Sigmoid colon (tissue), 7 donors: ENCODE data around the gene ENTPD5. TPM values are rescaled to one million over a fixed set of nuclear protein-coding genes. Genes with fewer than 3 reads are reported as not detected.

Experiments used
- DNase-seq: peaks from one replicate; pipeline ENCODE4 v3.0.0-alpha.2; 2019
- H3K27ac ChIP-seq, 4 donors: fragments of 200-600 bp; sonication (generic); one replicate each; pipeline ENCODE4 v1.5.1; 2016 to 2019; ENCODE audit warnings: mild to moderate bottlenecking in 1 of 4
- H3K27me3 ChIP-seq, 3 donors: fragments of 200-600 bp; sonication (generic); one replicate each; pipeline ENCODE4 v1.5.1; 2019; ENCODE audit warnings: mild to moderate bottlenecking in 1 of 3
- H3K36me3 ChIP-seq, 4 donors: fragments of 200-600 bp; sonication (generic); one replicate each; pipeline ENCODE4 v1.5.1; 2016 to 2019
- H3K4me1 ChIP-seq, 4 donors: fragments of 200-600 bp; sonication (generic); one replicate each; pipeline ENCODE4 v1.5.1; 2017 to 2019
- H3K4me3 ChIP-seq, 4 donors: fragments of 200-600 bp; sonication (generic); one replicate each; pipeline ENCODE4 v1.5.1; 2017 to 2019; ENCODE audit warnings: mild to moderate bottlenecking in 2 of 4, moderate library complexity in 1 of 4
- H3K9me3 ChIP-seq, 4 donors: fragments of 200-600 bp in 3 of 4; sonication (generic) in 3 of 4; one replicate each; pipeline versions ENCODE4 v1.5.1 to v1.6.1; 2013 to 2019
- EP300 ChIP-seq, 4 donors: sonication (generic); formaldehyde crosslinking; IDR thresholded peaks; one replicate each; pipeline ENCODE4 v1.6.1; 2017; ENCODE audit warnings: antibody characterized with exemption in 4 of 4
- POLR2A ChIP-seq, 2 donors: fragments of 450-650 bp; IDR thresholded peaks; one replicate each; pipeline ENCODE4 v1.6.1; 2016; ENCODE audit warnings: antibody characterized with exemption in 2 of 2, mild to moderate bottlenecking in 2 of 2, moderate library complexity in 2 of 2
- POLR2AphosphoS5 ChIP-seq, 4 donors: sonication (generic); formaldehyde crosslinking; IDR thresholded peaks; one replicate each; pipeline ENCODE4 v1.6.1; 2017; ENCODE audit warnings: antibody characterized with exemption in 4 of 4
- WGBS, 2 donors: extraction: QIAGEN DNeasy Blood & Tissue Kit; methylation state at CpG; one replicate each; pipeline ENCODE4 v1.1.7; 2013; 5-methylcytosine and 5-hydroxymethylcytosine counted together
- intact Hi-C: fragments of 100-400 bp; cut with DNase I; formaldehyde crosslinking; loops from one replicate; pipeline ENCODE4 v1.15.1; 2023
- polyA plus RNA-seq, 3 donors: library from polyadenylated mRNA; stranded (reverse); fragments of 200-250 nt; gene quantifications; one replicate each; pipeline ENCODE4 v1.2.3, GENCODE V29; 2013
- small RNA-seq, 3 donors: library from RNA; depleted of rRNA; stranded (forward); fragments of <200 nt; gene quantifications; one replicate each; pipeline ENCODE3, GENCODE V24; 2016
- total RNA-seq, 4 donors: library from RNA; depleted of rRNA; stranded (reverse); fragments of >200 nt; gene quantifications; one replicate each; pipeline ENCODE4 v1.1.0, GENCODE V29; 2016
- TF ChIP-seq, protein P1 (sequence below), 4 experiments: fragments of 450-650 bp in 3 of 4; fragments of 200-600 bp in 1 of 4; IDR thresholded peaks; one replicate each; pipeline ENCODE4 v1.5.1; 2016 to 2019; ENCODE audit warnings: antibody characterized with exemption in 4 of 4, mild to moderate bottlenecking in 3 of 4, moderate library complexity in 2 of 4
- donor health status: healthy with polysubstance abuse.
- donor health status: Bipolar disorder and iron deficiency.
- donor health status: healthy.

The ENTPD5 gene
- total and polyA plus RNA-seq, 7 donors: 8.0 to 35.5 (median 11.1) TPM

- intact Hi-C loops: no loop called here
- H3K4me3 ChIP-seq: no peak overlapping the region
- no peaks in the 10 kb centered on the region for H3K27me3 ChIP-seq
- H3K4me1 ChIP-seq: no peaks in the 10 kb centered on the region
- TF ChIP-seq, protein P1, sequence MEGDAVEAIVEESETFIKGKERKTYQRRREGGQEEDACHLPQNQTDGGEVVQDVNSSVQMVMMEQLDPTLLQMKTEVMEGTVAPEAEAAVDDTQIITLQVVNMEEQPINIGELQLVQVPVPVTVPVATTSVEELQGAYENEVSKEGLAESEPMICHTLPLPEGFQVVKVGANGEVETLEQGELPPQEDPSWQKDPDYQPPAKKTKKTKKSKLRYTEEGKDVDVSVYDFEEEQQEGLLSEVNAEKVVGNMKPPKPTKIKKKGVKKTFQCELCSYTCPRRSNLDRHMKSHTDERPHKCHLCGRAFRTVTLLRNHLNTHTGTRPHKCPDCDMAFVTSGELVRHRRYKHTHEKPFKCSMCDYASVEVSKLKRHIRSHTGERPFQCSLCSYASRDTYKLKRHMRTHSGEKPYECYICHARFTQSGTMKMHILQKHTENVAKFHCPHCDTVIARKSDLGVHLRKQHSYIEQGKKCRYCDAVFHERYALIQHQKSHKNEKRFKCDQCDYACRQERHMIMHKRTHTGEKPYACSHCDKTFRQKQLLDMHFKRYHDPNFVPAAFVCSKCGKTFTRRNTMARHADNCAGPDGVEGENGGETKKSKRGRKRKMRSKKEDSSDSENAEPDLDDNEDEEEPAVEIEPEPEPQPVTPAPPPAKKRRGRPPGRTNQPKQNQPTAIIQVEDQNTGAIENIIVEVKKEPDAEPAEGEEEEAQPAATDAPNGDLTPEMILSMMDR (IDR thresholded peaks at IDR 0.05): no peak
- no peak for TF ChIP-seq EP300 (IDR thresholded peaks at IDR 0.05)
- TF ChIP-seq POLR2A (IDR thresholded peaks at IDR 0.05): no peak
- TF ChIP-seq POLR2AphosphoS5 (IDR thresholded peaks at IDR 0.05): no peak
- H3K36me3 ChIP-seq: peaks cover 10 to 68% (median 20%) of the 10 kb centered on the region in 4 donors
- H3K27ac ChIP-seq: no peak overlapping the region
- no peaks in the 10 kb centered on the region for H3K9me3 ChIP-seq
- DNase-seq: no peak
- WGBS, 2 donors: 87 to 89% methylated on average over 6 of the region's 6 CpGs
Observed at GRCh38 chr14:73916324-73916723, 102.8 kb downstream of the ENTPD5 start.

DNA sequence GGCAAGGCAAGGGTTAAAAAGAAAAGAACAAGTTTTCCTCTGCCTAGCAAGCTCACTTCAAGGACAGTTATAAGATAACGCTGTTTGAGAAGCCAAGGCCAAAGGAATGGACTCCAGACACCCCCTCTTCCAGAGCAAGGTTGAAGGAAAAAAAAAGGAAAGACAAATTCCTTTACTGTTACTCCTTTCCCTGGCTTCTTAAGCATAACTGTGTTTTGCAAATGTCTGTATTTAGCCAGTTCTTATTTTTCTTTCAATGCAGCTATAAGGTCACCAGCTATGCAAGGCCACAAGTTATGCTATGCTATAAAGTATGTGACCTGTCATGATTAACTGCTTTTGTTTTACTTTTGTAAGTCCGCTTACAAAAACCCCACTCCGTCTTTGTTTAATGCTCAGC, 105.8 kb downstream of the ENTPD5 start:
- no peaks in the 10 kb centered on the region for H3K9me3 ChIP-seq
- 89 to 92% methylated on average over 3 of the region's 3 CpGs for WGBS, 2 donors
- H3K27ac ChIP-seq: no peak overlapping the region
- H3K36me3 ChIP-seq: peaks cover 9 to 69% (median 26%) of the 10 kb centered on the region in 4 donors
- no peaks in the 10 kb centered on the region for H3K27me3 ChIP-seq
- H3K4me1 ChIP-seq: no peaks in the 10 kb centered on the region
- intact Hi-C loops: no loop called here
- no peak for DNase-seq
- TF ChIP-seq EP300 (IDR thresholded peaks at IDR 0.05) (no peak), POLR2AphosphoS5 (IDR thresholded peaks at IDR 0.05) (no peak), POLR2A (IDR thresholded peaks at IDR 0.05) (no peak)
- TF ChIP-seq, protein P1 (IDR thresholded peaks at IDR 0.05): no peak
- H3K4me3 ChIP-seq: no peak overlapping the region

DNA sequence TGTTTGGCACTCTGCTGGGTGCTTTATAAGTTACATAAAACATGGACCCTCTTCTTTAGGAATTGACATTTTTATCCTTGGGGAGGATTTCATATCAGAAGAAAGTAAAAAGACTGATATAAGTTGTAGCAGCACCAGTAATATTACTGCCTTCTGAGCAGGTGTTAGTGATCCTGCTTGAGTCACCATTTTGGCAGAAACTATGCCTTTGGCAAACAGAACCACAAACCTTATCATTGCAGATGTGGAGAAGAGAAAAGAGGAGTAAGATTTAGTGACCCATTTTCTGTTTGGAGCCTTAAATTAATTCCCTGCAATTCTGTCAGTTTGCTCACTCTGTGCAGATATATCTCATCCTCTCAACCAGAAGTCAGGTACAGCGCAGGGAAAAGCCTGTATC, 109.4 kb downstream of the ENTPD5 start:
- no peak for DNase-seq
- TF ChIP-seq EP300 (IDR thresholded peaks at IDR 0.05) (no peak), POLR2AphosphoS5 (IDR thresholded peaks at IDR 0.05) (no peak), POLR2A (IDR thresholded peaks at IDR 0.05) (no peak)
- TF ChIP-seq, protein P1 (IDR thresholded peaks at IDR 0.05): no peak
- no peaks in the 10 kb centered on the region for H3K4me1 ChIP-seq
- WGBS, 2 donors: 97 to 100% methylated on average over 1 of the region's 1 CpG
- no peaks in the 10 kb centered on the region for H3K9me3 ChIP-seq
- H3K27me3 ChIP-seq: no peaks in the 10 kb centered on the region
- intact Hi-C loops: no loop called here
- peaks cover 15 to 90% (median 46%) of the 10 kb centered on the region in 4 donors for H3K36me3 ChIP-seq
- H3K27ac ChIP-seq: no peak overlapping the region
- no peak overlapping the region for H3K4me3 ChIP-seq

Small RNA genes within 50 kb of the gene (small RNA-seq; reads per million reads assigned to genes)
- 0 reads per million in 3 donors for gene AC005480.2

Other genes starting within 250 kb of the ENTPD5 start
- 10 to 100 TPM in 1 of 4 donors, 1 to 10 TPM in 3; 5.0 to 11.4 (median 6.3) TPM for gene PTGR2, start 167.5 kb downstream of the ENTPD5 start, total RNA-seq
- gene PTGR2, start 167.5 kb downstream of the ENTPD5 start, polyA plus RNA-seq: 1 to 10 TPM; 6.4 to 9.0 (median 6.6) TPM
- 10 to 100 TPM; 45.1 to 67.8 (median 53.8) TPM for gene ZNF410, start 132.4 kb downstream of the ENTPD5 start, total RNA-seq
- 10 to 100 TPM; 33.3 to 37.8 (median 35.4) TPM for gene ZNF410, start 132.4 kb downstream of the ENTPD5 start, polyA plus RNA-seq
- 1 to 10 TPM; 3.8 to 5.3 (median 4.5) TPM for gene FAM161B, start 69.2 kb downstream of the ENTPD5 start, total RNA-seq
- 1 to 10 TPM; 2.5 to 4.8 (median 2.5) TPM for gene FAM161B, start 69.2 kb downstream of the ENTPD5 start, polyA plus RNA-seq
- gene COQ6, start 69.0 kb downstream of the ENTPD5 start, total RNA-seq: 10 to 100 TPM; 23.8 to 31.6 (median 30.6) TPM
- gene COQ6, start 69.0 kb downstream of the ENTPD5 start, polyA plus RNA-seq: 10 to 100 TPM; 12.6 to 21.0 (median 16.6) TPM
- 10 to 100 TPM in 2 of 4 donors, 1 to 10 TPM in 2; 8.9 to 13.6 (median 11.6) TPM for gene BBOF1, start 61 bp upstream of the ENTPD5 start, total RNA-seq
- 1 to 10 TPM; 2.5 to 7.2 (median 6.6) TPM for gene BBOF1, start 61 bp upstream of the ENTPD5 start, polyA plus RNA-seq
- 10 to 100 TPM; 19.9 to 33.5 (median 30.6) TPM for gene ALDH6A1, start 65.2 kb upstream of the ENTPD5 start, total RNA-seq
- 10 to 100 TPM in 2 of 3 donors, 1 to 10 TPM in 1; 9.6 to 16.9 (median 10.9) TPM for gene ALDH6A1, start 65.2 kb upstream of the ENTPD5 start, polyA plus RNA-seq
- gene LIN52, start 65.7 kb upstream of the ENTPD5 start, total RNA-seq: 10 to 100 TPM in 2 of 4 donors, 1 to 10 TPM in 2; 9.1 to 11.1 (median 10.3) TPM
- 1 to 10 TPM; 3.7 to 6.0 (median 4.2) TPM for gene LIN52, start 65.7 kb upstream of the ENTPD5 start, polyA plus RNA-seq
- not detected for gene VSX2, start 220.2 kb upstream of the ENTPD5 start, total RNA-seq
- under 1 TPM in 1 of 3 donors, not detected in 2; 0.04 TPM for gene VSX2, start 220.2 kb upstream of the ENTPD5 start, polyA plus RNA-seq